DMS 273 (cell line): ENCODE results near the gene TPRG1.

Experiments
- DNase-seq: peaks from one replicate; lab custom pipeline; 2025; ENCODE audit not compliant: unreplicated experiment; lab: John Stamatoyannopoulos, UW

Gene TPRG1

DNA sequence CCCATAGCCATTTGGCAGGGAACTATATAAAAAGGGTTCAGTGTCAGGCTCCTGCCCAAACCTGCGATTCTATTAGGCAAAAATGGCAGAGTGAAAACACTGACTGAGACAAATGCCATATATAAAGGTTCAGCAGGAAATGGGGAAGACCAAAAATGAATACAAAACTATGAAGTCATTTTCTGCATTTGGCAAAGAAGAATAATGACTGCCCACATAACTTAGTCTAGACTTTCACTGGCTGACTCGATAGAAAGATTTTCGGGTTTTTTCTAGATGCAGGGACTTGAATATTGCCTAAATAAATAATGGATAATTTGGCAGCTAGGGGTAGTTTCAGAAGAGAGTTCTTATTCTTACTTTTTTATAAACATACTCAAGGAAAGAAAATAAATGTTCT is 178.0 kb downstream of the TPRG1 start:
- DNase-seq: no peak

GRCh38 chr3:189353318-189353965 is 181.7 kb downstream of the TPRG1 start:
- no peak for DNase-seq

DNA sequence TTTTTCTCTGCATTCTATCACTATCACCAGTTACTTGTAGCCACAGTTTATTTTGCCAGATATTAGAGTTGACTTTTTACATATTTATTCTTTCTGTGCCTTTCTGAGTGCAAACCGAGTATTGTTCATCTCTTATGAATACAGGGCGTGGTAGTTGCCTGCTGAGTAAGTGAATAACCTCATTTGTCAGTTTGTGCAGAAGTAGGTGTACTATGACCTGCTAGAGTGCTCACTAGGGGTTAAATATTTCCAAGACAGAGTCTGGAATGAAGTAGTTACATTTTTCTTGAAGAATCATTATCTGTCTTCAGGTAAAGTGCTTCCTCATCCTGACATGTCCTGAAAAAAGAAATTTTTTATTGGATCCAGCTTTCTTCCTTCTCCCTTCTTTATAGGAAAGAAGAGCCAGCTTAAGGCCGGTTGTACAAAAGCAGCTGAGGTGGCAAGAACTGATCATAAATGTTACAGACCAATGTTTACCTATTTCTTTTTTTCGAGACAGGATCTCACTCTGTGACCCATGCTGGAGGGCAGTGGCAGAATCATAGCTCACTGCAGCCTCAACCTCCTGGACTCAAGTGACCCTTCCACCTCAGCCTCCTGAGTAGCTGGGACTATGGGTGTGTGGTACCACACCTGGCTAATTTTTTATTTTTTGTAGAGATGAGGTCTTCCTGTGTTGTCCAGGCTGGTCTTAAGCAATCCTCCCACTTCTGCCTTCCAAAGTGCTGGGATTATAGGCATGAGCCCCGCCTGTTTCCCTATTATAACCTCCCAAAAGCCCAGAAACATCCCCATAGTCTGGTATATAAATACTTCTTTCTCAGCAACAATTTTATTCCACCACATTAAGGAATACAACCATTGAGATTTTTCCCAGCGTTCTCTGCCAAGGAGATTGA is 182.5 kb downstream of the TPRG1 start:
- DNase-seq: no peak

DNA sequence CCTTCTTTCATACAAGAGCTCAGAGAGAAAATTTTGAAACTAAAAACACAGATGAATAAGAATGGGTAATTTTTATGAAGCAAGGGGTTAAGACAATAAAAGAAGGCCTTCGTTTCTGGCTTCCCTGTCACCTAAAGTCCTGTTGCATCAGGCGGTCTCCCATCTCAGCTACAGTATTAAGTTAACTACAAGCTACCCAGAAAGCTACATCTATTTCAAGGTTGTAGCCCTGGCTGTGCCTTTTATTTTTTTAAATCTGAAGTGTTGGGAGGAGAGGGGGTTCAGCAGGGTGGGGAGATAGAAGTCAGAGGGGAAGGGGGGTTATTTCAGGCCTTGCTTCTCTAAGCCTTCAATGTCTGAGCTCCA is 183.3 kb downstream of the TPRG1 start:
- no peak for DNase-seq

- peak; percentile 53 for DNase-seq
Measured at GRCh38 chr3:189355481-189356201, 183.9 kb downstream of the TPRG1 start.

DNA sequence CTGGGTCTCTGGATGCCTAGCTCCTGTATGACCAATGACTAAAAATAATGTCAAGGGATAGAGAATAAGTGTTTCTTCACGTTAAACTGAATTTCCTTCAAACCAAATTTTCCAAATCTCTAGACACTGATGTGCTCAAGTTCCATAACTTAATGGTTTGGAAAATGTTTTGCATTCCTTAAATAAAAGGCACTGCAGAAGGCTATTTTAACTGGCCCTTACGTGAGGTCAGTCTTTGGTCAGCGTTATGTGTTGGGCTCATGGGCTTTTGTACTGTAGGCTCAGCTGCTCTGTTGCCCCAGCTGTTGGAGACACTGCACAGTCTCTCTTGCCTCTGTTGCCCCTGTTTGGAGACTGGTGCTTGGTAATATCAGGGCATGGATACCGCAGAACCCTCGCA is 188.5 kb downstream of the TPRG1 start:
- DNase-seq: no peak

DNA sequence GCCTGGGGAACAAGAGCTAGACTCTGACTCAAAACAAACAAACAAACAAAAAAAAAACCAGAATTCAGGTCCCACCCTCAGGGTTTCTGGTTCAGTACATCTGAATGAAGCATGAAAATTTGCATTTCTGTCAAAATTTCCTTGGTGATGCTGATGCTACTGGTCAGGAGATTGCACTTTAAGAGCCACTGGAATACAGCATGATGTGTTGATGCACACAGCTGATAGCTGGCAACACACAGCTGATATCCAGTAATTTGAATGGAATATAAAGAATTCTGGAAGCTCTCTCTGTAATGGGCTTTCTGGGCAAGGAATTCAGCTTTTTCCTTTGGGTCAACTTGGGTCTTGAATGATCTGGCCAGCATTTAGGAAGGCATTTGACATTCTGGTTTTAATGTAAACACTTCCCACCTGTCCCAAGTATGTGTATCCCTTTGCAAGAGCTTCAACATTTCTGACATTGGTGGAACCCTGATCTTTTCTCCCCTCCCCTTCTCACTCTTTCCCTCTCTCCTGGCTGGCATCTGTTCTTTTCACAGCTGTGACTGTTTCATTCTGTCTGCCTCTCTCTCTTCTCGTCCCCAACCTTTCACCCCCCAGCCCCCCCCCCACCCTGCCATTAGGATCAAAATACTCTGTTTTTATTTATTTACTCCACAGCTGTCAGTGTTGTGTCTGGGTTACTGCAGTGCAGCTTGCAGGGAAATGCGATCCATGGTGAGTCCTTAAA is 189.5 kb downstream of the TPRG1 start:
- DNase-seq: peak; percentile 43

GRCh38 chr3:189363590-189364255 is 192.0 kb downstream of the TPRG1 start:
- no peak for DNase-seq

- DNase-seq: no peak
Measured at GRCh38 chr3:189365609-189366564, 194.1 kb downstream of the TPRG1 start.

DNA sequence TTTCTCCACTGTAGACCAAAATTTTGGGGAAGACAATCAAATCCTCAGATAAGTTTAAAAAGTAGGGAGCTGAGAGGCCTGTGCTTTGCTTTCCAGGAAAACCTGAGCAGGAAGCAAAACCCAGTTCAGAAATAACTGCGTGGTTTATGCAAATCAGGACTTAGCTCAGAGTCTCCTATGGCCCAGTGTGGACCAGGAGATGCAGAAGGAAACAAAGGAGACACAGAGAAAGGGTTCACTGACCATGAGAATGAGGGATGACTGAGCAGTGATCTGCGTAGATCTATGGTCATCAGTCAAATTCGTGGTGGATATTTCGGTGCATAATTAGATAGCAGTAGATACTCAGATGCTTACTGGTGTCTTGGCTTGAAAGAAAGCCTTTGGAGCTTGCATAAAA is 196.6 kb downstream of the TPRG1 start:
- no peak for DNase-seq

DNA sequence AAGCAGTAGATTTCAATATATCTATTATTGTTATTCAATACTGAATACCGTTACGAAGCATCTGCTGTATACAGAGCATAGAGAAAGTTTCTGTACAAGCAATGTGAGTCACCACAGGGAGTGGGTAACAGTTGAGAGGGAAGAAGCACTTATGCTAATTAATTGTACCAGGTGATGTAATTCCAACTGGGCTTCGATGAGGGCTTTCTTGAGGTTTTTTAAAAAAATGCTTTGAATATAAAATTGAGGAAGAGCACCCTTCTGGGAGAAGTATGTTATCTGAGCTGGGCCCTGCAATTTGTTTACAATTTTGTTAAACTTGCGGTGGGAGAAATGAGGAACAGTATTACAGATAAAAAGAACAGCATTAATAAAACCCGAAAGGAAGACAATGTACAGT is 197.9 kb downstream of the TPRG1 start:
- no peak for DNase-seq

GRCh38 chr3:189372243-189372642 is 200.5 kb downstream of the TPRG1 start:
- DNase-seq: no peak
